Measurements from ENCODE around the gene SLC8A1. TPM values are rescaled to one million over a fixed set of nuclear protein-coding genes. Genes with fewer than 3 reads are reported as not detected.

The SLC8A1 gene
- 492 and 682 TPM in 2 replicates for total RNA-seq
- polyA plus RNA-seq = 103 and 173 TPM in 2 replicates

DNA sequence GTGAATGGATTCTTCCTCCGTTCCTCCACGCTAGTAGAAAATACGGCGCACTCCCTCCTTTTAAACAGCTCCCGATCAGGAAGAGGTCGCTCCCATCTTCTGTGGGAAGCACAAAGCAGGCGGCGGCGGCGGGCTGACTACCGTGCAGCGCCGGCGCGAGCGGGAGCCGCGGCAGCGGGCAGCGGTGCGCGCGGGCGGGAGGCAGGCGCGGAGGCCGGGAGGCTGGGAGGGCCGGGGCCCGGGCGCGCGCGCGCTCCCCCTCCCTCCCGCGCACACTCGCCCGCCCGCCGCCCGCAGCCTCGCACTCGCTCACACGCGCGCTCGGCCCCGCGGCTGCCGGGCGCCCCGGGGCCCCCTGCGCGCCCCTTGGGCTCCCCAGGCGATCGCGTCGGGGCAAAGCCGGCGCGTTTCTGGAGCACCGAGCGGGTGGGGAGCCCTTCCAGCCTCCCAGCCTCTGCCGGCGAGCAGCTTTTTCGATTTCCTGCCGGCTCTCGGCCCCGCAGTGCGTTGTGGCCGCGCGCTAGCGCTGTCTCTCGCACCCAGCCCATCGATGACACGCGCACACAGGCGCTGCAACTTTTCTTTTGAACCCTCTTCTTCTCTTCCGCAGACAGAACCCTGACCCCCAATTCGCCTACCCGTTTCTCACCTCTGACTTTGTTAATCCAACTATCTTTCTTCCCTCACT is at the start of gene SLC8A1:
Gene SLC8A1 (minus strand): TSS at position 173 of the 688 bp plus-strand sequence.
- TF ChIP-seq, protein P1, sequence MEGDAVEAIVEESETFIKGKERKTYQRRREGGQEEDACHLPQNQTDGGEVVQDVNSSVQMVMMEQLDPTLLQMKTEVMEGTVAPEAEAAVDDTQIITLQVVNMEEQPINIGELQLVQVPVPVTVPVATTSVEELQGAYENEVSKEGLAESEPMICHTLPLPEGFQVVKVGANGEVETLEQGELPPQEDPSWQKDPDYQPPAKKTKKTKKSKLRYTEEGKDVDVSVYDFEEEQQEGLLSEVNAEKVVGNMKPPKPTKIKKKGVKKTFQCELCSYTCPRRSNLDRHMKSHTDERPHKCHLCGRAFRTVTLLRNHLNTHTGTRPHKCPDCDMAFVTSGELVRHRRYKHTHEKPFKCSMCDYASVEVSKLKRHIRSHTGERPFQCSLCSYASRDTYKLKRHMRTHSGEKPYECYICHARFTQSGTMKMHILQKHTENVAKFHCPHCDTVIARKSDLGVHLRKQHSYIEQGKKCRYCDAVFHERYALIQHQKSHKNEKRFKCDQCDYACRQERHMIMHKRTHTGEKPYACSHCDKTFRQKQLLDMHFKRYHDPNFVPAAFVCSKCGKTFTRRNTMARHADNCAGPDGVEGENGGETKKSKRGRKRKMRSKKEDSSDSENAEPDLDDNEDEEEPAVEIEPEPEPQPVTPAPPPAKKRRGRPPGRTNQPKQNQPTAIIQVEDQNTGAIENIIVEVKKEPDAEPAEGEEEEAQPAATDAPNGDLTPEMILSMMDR (IDR thresholded peaks at IDR 0.05; ENCODE audit: low read depth, low read length) = no peak
- Histone ChIP-seq H3K27me3 (no peaks in the 10 kb centered on the region), H3K4me1 (ENCODE audit: low read depth) (peaks cover 48% of the 10 kb centered on the region), H3K4me3 (peak within 1 kb of the TSS; percentile 17), H3K27ac (peak within 1 kb of the TSS; percentile 75), H3K9me3 (ENCODE audit: low read depth) (no peaks in the 10 kb centered on the region), H3K36me3 (peaks cover 2% of the 10 kb centered on the region)
- DNase-seq (ENCODE audit: low read depth in 1 of 2, low spot score in 1 of 2) = peak; percentile 48 to 54

DNA sequence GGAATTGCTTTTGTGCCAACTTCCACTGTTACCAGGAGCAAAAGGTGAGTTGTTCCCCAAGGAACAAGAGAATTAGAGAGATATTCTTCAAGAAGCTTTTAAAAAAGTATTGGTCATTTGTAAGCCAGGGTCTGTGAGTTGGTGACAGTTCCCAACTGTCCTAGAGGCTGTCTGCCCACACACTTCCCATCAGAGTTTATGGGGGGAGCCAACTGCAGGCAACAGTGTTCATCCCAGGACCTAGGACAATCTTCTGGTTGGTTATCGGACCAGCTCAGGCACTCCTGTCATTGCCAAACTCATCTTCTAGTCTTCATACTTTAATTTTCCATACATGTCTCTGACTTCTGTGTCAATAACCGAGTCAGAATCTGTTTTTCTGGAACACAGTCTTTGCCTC is 47.5 kb upstream of the SLC8A1 start:
- Histone ChIP-seq H3K9me3 (ENCODE audit: low read depth) (no peaks in the 10 kb centered on the region), H3K4me1 (ENCODE audit: low read depth) (peaks cover 51% of the 10 kb centered on the region), H3K36me3 (peaks cover 5% of the 10 kb centered on the region), H3K4me3 (no peak overlapping the region), H3K27ac (peak overlapping the region; percentile 71), H3K27me3 (no peaks in the 10 kb centered on the region)
- DNase-seq (ENCODE audit: low read depth in 1 of 2, low spot score in 1 of 2) = no peak
- TF ChIP-seq, protein P1 (IDR thresholded peaks at IDR 0.05; ENCODE audit: low read depth, low read length) = no peak

DNA sequence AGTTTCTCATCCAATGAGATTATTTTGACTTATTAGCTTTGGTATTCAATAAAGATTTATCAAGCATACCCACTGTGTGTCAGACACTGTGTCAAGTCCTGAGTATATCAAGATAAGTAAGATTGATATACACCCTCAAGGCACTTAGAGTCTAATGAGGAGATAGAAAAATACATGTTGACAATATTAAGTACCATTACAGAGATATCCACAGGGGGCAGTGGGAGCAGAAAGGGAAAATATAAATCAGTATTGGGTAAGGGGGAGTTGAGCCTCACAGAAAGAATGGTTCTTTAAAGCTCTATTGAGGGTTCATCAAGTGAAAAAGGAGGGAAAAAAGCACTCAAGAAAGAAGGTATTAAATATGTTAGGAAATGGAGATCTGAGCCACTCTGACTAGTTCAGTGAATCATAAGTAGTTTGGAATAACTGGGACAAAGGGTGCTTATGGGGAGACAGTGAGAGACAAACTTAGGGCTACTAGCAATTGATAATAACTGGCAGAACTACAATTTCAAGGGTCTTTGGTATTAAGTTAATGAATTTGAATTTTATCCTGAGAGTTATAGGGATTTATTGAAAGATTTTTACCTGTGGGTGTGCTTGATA is 45.5 kb upstream of the SLC8A1 start:
- no peak for DNase-seq (ENCODE audit: low read depth in 1 of 2, low spot score in 1 of 2)
- Histone ChIP-seq H3K36me3 (peaks cover 5% of the 10 kb centered on the region), H3K27me3 (no peaks in the 10 kb centered on the region), H3K4me3 (no peak overlapping the region), H3K4me1 (ENCODE audit: low read depth) (peaks cover 45% of the 10 kb centered on the region), H3K27ac (peak overlapping the region; percentile 71), H3K9me3 (ENCODE audit: low read depth) (no peaks in the 10 kb centered on the region)
- TF ChIP-seq, protein P1 (IDR thresholded peaks at IDR 0.05; ENCODE audit: low read depth, low read length) = no peak

DNA sequence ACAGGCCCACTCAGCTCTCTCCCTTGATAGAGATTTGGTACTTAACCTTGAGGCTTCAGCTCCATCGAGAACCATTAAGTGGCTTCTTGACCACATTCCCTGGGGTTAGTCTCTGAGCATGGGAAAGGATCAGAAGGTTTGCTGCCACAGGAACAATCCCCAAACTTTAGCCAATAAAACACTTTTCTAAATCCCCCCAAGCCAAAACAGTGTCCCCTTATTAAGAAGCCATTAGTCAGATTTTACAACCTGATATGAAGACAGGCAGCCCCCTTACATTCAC is 37.7 kb upstream of the SLC8A1 start:
- no peaks in the 10 kb centered on the region for H3K9me3 ChIP-seq (ENCODE audit: low read depth)
- H3K4me1 ChIP-seq (ENCODE audit: low read depth) = peaks cover 53% of the 10 kb centered on the region
- peak overlapping the region; percentile 94 for H3K27ac ChIP-seq
- DNase-seq (ENCODE audit: low read depth in 1 of 2, low spot score in 1 of 2) = no peak
- no peaks in the 10 kb centered on the region for H3K27me3 ChIP-seq
- H3K36me3 ChIP-seq = no peaks in the 10 kb centered on the region
- TF ChIP-seq, protein P1 (IDR thresholded peaks at IDR 0.05; ENCODE audit: low read depth, low read length) = no peak
- peak overlapping the region; percentile 7 for H3K4me3 ChIP-seq

DNA sequence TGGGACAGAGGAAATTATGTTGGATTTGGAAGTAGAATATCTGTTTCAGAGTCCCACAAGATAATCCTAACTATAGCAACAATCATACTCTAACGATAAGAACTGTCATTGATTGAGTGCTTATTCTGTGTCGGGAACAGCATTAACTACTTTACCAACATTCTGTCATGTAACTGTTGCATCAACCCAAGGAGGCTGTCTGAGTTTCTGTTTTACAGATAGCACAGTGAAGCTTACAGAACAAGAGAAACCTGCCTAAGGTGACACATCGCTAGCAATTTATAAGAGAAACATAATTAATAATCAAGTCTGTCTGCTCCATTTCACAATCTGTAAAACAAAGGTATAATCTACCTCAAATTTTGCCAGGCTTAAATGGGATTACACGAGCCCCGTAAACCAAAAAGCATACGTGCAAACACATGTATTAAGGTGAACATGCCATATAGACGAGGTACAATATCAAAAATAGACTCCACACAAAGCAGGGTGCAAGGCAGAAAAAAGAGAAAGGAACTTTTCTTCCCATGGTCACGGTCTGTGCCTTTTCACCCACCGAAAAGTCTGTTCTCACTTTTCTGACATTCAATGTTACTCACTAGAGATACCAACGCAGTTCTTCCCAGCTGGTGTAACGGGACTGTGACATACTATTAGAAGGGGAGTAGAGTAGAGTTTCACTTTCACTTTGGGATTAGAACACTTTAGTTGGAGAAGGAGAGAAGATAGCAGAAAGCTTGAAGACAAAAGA is 37.2 kb upstream of the SLC8A1 start:
- H3K36me3 ChIP-seq = no peaks in the 10 kb centered on the region
- peak overlapping the region; percentile 94 for H3K27ac ChIP-seq
- DNase-seq (ENCODE audit: low read depth in 1 of 2, low spot score in 1 of 2) = peak; percentile 55 to 61
- H3K4me3 ChIP-seq = no peak overlapping the region
- no peaks in the 10 kb centered on the region for H3K9me3 ChIP-seq (ENCODE audit: low read depth)
- TF ChIP-seq, protein P1 (IDR thresholded peaks at IDR 0.05; ENCODE audit: low read depth, low read length) = no peak
- H3K27me3 ChIP-seq = no peaks in the 10 kb centered on the region
- H3K4me1 ChIP-seq (ENCODE audit: low read depth) = peaks cover 53% of the 10 kb centered on the region
